SK-N-SH treated with all-trans-retinoic acid at 6 μM for 48 hours (cell line): ENCODE data around the gene GRB14.

Experiments
- ARNTL ChIP-seq: fragments of 450-650 bp; formaldehyde crosslinking; IDR thresholded peaks from 2 replicates; pipeline ENCODE4 v1.5.0; 2020; ENCODE audit warnings: low read depth, mild to moderate bottlenecking, moderate library complexity, borderline replicate concordance
- BACH2 ChIP-seq: fragments of 250-450 bp; sonication (Bioruptor Pico); IDR thresholded peaks from 2 replicates; pipeline ENCODE4 v1.9.0; 2021; ENCODE audit warnings: mild to moderate bottlenecking, borderline replicate concordance
- CREB5 ChIP-seq: fragments of 250-450 bp; sonication (Bioruptor Pico); IDR thresholded peaks from 2 replicates; pipeline ENCODE4 v1.5.1; 2020; ENCODE audit warnings: low read depth, mild to moderate bottlenecking, moderate library complexity
- CSRNP3 ChIP-seq: fragments of 250-450 bp; sonication (Bioruptor Pico); IDR thresholded peaks from 2 replicates; pipeline ENCODE4 v1.5.1; 2021; ENCODE audit warnings: mild to moderate bottlenecking, moderate library complexity
- PATZ1 ChIP-seq: fragments of 250-450 bp; sonication (Bioruptor Pico); IDR thresholded peaks from 2 replicates; pipeline ENCODE4 v1.8.0; 2020; ENCODE audit warnings: mild to moderate bottlenecking, moderate library complexity, borderline replicate concordance
- POU6F1 ChIP-seq: fragments of 250-450 bp; sonication (Bioruptor Pico); IDR thresholded peaks from 2 replicates; pipeline ENCODE4 v1.8.0; 2021; ENCODE audit warnings: low read depth, mild to moderate bottlenecking, moderate library complexity, borderline replicate concordance
- SNAI2 ChIP-seq: fragments of 250-450 bp; sonication (Bioruptor Pico); IDR thresholded peaks from 2 replicates; pipeline ENCODE4 v1.5.0; 2020; ENCODE audit warnings: mild to moderate bottlenecking, moderate library complexity
- TSHZ2 ChIP-seq: fragments of 250-450 bp; sonication (Bioruptor Pico); IDR thresholded peaks from 2 replicates; pipeline ENCODE4 v1.5.0; 2020; ENCODE audit warnings: mild to moderate bottlenecking, moderate library complexity
- ZFP3 ChIP-seq: fragments of 250-450 bp; sonication (Bioruptor Pico); IDR thresholded peaks from 2 replicates; pipeline ENCODE4 v1.5.0; 2020; ENCODE audit warnings: mild to moderate bottlenecking, moderate library complexity
- ZFP30 ChIP-seq: fragments of 450-650 bp; formaldehyde crosslinking; IDR thresholded peaks from 2 replicates; pipeline ENCODE4 v1.5.0; 2022; ENCODE audit warnings: mild to moderate bottlenecking, moderate library complexity
- ZNF70 ChIP-seq: fragments of 450-650 bp; formaldehyde crosslinking; IDR thresholded peaks from 2 replicates; pipeline ENCODE4 v1.5.0; 2020; ENCODE audit warnings: mild to moderate bottlenecking, moderate library complexity
- ZNF8 ChIP-seq: fragments of 450-650 bp; formaldehyde crosslinking; IDR thresholded peaks from 2 replicates; pipeline ENCODE4 v1.5.0; 2020; ENCODE audit warnings: mild to moderate bottlenecking, moderate library complexity

GRCh38 chr2:164644036-164644700 is 22.9 kb upstream of the GRB14 start:
- no peak for TF ChIP-seq PATZ1 (CRISPR knock-in tag)
- no peak for TF ChIP-seq ARNTL (CRISPR knock-in tag)
- TF ChIP-seq SNAI2: no peak
- TF ChIP-seq CREB5 (CRISPR knock-in tag): no peak
- no peak for TF ChIP-seq ZFP30 (CRISPR knock-in tag)
- TF ChIP-seq ZFP3: no peak
- no peak for TF ChIP-seq POU6F1
- no peak for TF ChIP-seq BACH2
- no peak for TF ChIP-seq CSRNP3 (CRISPR knock-in tag)
- TF ChIP-seq TSHZ2 (CRISPR knock-in tag): no peak
- TF ChIP-seq ZNF70 (CRISPR knock-in tag): no peak
- no peak for TF ChIP-seq ZNF8 (CRISPR knock-in tag)
